UCSD-AML1 (cell line): ENCODE results near the gene CWF19L1.

Experiments used
- DNase-seq: peaks from one replicate; lab custom pipeline; 2025; ENCODE audit not compliant: unreplicated experiment; lab: John Stamatoyannopoulos, UW

CWF19L1 gene

DNA sequence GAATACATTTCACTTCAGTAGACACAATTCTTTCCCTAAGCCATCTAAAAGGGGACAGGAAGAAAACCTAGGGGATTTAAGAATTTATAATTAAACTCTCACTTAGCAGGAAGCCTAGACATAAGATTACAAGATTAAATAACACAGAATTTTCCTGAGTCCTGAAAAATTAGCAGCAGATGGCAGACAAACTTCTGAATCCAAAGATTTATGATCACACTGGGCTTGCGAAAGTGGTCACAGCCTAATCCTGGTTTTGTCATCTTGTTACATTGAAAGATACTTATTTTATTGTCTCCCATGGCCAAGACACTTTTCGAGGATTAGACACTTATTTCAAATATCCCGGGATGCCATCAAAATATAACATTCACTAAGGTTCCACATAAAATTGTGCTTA lies 84.5 kb downstream of the CWF19L1 start:
- no peak for DNase-seq
